ENCODE results near the gene LSS. TPM values are rescaled to one million over a fixed set of nuclear protein-coding genes. Genes with fewer than 3 reads are reported as not detected.

LSS gene
- total and polyA plus RNA-seq, 10 of the 15 experiments (the other 5 are each of a cell fraction or from before 2014, with no cell fraction given), result 2.9 to 82.4 (median 27.5) TPM

DNA sequence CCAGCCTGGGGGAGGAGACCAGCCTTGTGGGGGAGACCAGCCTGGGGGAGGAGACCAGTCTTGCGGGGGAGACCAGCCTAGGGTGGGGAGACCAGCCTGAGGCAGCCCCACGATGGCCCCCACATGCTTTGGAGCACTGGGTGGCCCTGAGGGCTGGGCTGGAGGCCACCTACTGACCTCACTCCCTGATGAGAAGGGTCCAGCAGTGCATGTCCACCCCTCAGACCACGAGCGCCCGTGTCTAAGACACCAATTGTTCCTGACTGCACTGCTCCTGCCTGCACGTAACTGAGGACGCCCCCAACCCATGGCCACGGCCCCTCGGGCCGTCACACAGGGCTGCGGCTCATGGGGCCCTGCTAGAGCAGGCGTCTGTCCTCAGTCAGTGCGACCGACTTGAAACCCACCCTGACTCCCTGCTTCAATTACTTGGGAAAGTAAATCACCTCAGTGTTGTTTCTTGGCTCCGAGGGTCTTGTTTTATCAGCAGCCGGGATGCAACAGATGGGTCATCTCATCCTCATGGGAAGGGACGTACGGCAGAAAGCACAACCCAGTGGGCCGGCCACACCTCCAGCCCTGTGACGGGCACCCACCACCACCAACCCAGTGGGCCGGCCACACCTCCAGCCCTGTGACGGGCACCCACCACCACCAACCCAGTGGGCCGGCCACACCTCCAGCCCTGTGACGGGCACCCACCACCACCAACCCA lies 44.5 kb downstream of the LSS start, which contains the start of gene SPATC1L (continued):
- no peak for TF ChIP-seq HDAC2 (IDR thresholded peaks at IDR 0.05)
- no peak for TF ChIP-seq ZBTB4 (CRISPR knock-in tag; IDR thresholded peaks at IDR 0.05)
- TF ChIP-seq SKIL (IDR thresholded peaks at IDR 0.05; ENCODE audit: low read depth, poor library complexity, severe bottlenecking), result no peak
- no peak for TF ChIP-seq SREBF2 (IDR thresholded peaks at IDR 0.05; ENCODE audit: low read length)
- no peak for TF ChIP-seq ATF2 (IDR thresholded peaks at IDR 0.05; ENCODE audit: low read length)
- TF ChIP-seq RUNX3 (IDR thresholded peaks at IDR 0.05; ENCODE audit: low read length), result peak; percentile 28; the same call in 1 of the 2 replicates
- no peak for TF ChIP-seq JUND (IDR thresholded peaks at IDR 0.05; ENCODE audit: low read depth, low read length)
- peak; percentile 96; the same call in 1 of the 2 replicates for TF ChIP-seq CHD2 (IDR thresholded peaks at IDR 0.05; ENCODE audit: borderline replicate concordance, low read depth, low read length)
- TF ChIP-seq BMI1 (IDR thresholded peaks at IDR 0.05; ENCODE audit: borderline replicate concordance), result no peak
- TF ChIP-seq, protein P1, sequence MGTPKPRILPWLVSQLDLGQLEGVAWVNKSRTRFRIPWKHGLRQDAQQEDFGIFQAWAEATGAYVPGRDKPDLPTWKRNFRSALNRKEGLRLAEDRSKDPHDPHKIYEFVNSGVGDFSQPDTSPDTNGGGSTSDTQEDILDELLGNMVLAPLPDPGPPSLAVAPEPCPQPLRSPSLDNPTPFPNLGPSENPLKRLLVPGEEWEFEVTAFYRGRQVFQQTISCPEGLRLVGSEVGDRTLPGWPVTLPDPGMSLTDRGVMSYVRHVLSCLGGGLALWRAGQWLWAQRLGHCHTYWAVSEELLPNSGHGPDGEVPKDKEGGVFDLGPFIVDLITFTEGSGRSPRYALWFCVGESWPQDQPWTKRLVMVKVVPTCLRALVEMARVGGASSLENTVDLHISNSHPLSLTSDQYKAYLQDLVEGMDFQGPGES (IDR thresholded peaks at IDR 0.05), result no peak
- TF ChIP-seq SP1 (IDR thresholded peaks at IDR 0.05; ENCODE audit: low read depth, low read length), result no peak
- no peak for TF ChIP-seq IKZF1 (conservative IDR thresholded peaks at IDR 0.05)
- no peak for TF ChIP-seq TCF7 (IDR thresholded peaks at IDR 0.05; ENCODE audit: borderline replicate concordance)
- TF ChIP-seq SPI1 (IDR thresholded peaks at IDR 0.05; ENCODE audit: borderline replicate concordance, insufficient read depth, low read depth, low read length), result no peak
- no peak for TF ChIP-seq SMAD1 (IDR thresholded peaks at IDR 0.05; ENCODE audit: low read depth, partially characterized antibody)
- TF ChIP-seq IRF4 (IDR thresholded peaks at IDR 0.05; ENCODE audit: low read depth, low read length), result no peak
- TF ChIP-seq IKZF2 (IDR thresholded peaks at IDR 0.05), result no peak
- TF ChIP-seq POU2F2 (IDR thresholded peaks at IDR 0.05; ENCODE audit: borderline replicate concordance, low read depth, low read length), result no peak
- 0 out of 2 replicates have a peak, but pooled peaks have one; percentile 50 for TF ChIP-seq LARP7 (IDR thresholded peaks at IDR 0.05)
- TF ChIP-seq BCL3 (IDR thresholded peaks at IDR 0.05; ENCODE audit: borderline replicate concordance, insufficient read depth, low read depth, low read length, poor library complexity, severe bottlenecking), result no peak
- 0 out of 2 replicates have a peak, but pooled peaks have one; percentile 14 for TF ChIP-seq HDGF (IDR thresholded peaks at IDR 0.05)
- no peak for TF ChIP-seq ZSCAN29 (IDR thresholded peaks at IDR 0.05)
- TF ChIP-seq CBX3 (IDR thresholded peaks at IDR 0.05; ENCODE audit: borderline replicate concordance, low read depth), result no peak

Measured in GM12878 (cell line).